PC-9 (cell line): ENCODE results near the gene SULT1A3.
"Not testable (repeated sequence)": the region's sequence is repeated elsewhere in the genome, so short reads cannot be mapped to it uniquely, and the experiment has no call there.

ENCODE experiments used
- EZH2 ChIP-seq: fragments of 200-600 bp; sonication (generic); IDR thresholded peaks from 2 replicates; pipeline ENCODE4 v1.8.0; 2017; ENCODE audit warnings: antibody characterized with exemption, low read depth
- TF ChIP-seq, protein P1 (sequence below): fragments of 200-600 bp; sonication (generic); conservative IDR thresholded peaks from 2 replicates; pipeline ENCODE4 v1.6.1; 2017; ENCODE audit warnings: mixed run types, antibody characterized with exemption, mild to moderate bottlenecking, moderate library complexity

- TF ChIP-seq, protein P1, sequence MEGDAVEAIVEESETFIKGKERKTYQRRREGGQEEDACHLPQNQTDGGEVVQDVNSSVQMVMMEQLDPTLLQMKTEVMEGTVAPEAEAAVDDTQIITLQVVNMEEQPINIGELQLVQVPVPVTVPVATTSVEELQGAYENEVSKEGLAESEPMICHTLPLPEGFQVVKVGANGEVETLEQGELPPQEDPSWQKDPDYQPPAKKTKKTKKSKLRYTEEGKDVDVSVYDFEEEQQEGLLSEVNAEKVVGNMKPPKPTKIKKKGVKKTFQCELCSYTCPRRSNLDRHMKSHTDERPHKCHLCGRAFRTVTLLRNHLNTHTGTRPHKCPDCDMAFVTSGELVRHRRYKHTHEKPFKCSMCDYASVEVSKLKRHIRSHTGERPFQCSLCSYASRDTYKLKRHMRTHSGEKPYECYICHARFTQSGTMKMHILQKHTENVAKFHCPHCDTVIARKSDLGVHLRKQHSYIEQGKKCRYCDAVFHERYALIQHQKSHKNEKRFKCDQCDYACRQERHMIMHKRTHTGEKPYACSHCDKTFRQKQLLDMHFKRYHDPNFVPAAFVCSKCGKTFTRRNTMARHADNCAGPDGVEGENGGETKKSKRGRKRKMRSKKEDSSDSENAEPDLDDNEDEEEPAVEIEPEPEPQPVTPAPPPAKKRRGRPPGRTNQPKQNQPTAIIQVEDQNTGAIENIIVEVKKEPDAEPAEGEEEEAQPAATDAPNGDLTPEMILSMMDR: not testable (repeated sequence)
- not testable (repeated sequence) for TF ChIP-seq EZH2
Measured at GRCh38 chr16:30194172-30194925, 4.7 kb upstream of the SULT1A3 start.
